ENCODE results near the gene NUAK2. TPM values are rescaled to one million over a fixed set of nuclear protein-coding genes. Genes with fewer than 3 reads are reported as not detected.

Gene NUAK2
- total and polyA plus RNA-seq, 2 of the 4 experiments (the other 2 are of a cell fraction) = 7.2 to 17.6 TPM

DNA sequence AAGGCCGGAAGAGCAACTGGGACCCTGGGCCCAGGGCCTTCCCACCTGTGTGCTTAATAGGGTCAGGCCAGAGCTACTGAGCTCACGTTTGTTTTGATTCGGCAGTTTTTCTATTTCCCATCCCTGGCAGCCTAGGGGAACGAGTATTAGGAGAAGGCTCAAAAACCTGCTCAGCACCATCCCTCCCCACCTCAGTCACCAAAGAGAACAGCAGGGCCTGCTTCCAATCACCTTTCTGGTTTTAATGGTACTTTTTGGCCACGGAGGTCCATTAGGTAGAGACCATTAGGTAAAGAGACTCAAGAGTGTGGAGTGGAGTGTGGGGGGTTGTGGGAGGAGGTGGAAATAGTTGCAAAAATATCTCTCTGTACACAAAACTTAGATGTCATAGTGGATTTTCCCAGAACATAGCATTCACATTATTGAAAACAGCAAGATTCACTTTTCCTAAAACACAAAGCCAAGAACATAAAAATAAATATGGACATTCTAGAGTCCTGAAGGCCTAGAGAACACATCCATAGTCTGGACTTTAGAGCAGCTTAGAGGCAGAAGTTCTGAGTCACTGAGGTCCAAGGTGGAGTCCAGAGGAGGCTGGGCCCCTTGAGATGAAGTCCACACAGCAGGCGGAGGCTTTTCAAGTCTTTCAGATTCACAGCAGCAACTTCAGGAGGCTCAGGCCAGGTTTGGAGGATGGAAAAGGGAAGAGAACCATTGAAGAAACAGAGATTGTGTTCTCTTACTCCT lies 19.5 kb downstream of the NUAK2 start:
- WGBS, 2 experiments (ENCODE audit: extremely low coverage in 2 of 2, insufficient read length in 1 of 2) = no CpG with 5 or more reads among the region's 6 CpGs
- peak overlapping the region; percentile 100 for H2BK120ac ChIP-seq (ENCODE audit: low read depth, low read length)
- no TSS peak for BruUV-seq (replicated peaks)

More for the DNA sequence above, 19.5 kb downstream of the NUAK2 start:
- Histone ChIP-seq H2BK5ac (ENCODE audit: low read depth, low read length, poor library complexity, severe bottlenecking) (peak overlapping the region; percentile 100), H3K27ac (ENCODE audit: insufficient read depth, low read length) (peak overlapping the region; percentile 99), H3K9ac (ENCODE audit: low read depth, low read length) (peak overlapping the region; percentile 77), H3K56ac (ENCODE audit: extremely low read depth, insufficient read depth, low read length) (peak overlapping the region; percentile 96), H2AK5ac (ENCODE audit: low read depth, low read length) (peak overlapping the region; percentile 95), H3K27me3 (ENCODE audit: control insufficient read depth, insufficient read depth, low read length) (no peaks in the 10 kb centered on the region), H3K4me3 (ENCODE audit: insufficient read depth, low read depth, low read length) (no peak overlapping the region), H4K8ac (ENCODE audit: low read depth in 2 of 2, low read length in 2 of 2) (peak overlapping the region; percentile 88 to 97), H4K5ac (ENCODE audit: low read depth, low read length) (peak overlapping the region; percentile 91), H3K14ac (replicated peaks; ENCODE audit: low read depth, low read length) (peak overlapping the region; percentile 84), H3K9me1 (ENCODE audit: insufficient read depth, low read length) (peaks cover 23% of the 10 kb centered on the region), H4K20me1 (ENCODE audit: insufficient read depth, low read length) (no peaks in the 10 kb centered on the region), H3K4ac (ENCODE audit: low read depth, low read length) (peak overlapping the region; percentile 100), H3K4me2 (ENCODE audit: low read depth, low read length) (peak overlapping the region; percentile 16), H3K9me3 (ENCODE audit: control insufficient read depth, insufficient read depth, low read length) (no peaks in the 10 kb centered on the region), H2AFZ (replicated peaks; ENCODE audit: low read length, poor library complexity) (peak overlapping the region; percentile 34), H4K91ac (ENCODE audit: insufficient read depth, low read depth, low read length) (peak overlapping the region; percentile 100), H3K4me1 (ENCODE audit: control insufficient read depth, insufficient read depth, low read length) (peaks cover 32% of the 10 kb centered on the region), H3K18ac (ENCODE audit: low read depth, low read length) (peak overlapping the region; percentile 94), H2AK9ac (replicated peaks; ENCODE audit: low read depth, low read length, poor library complexity) (peak overlapping the region; percentile 97), H3K36me3 (ENCODE audit: control insufficient read depth, insufficient read depth, low read length) (peaks cover 47% of the 10 kb centered on the region), H2BK15ac (ENCODE audit: low read depth, low read length) (peak overlapping the region; percentile 89; the same call in 2 of the 3 replicates), H2BK20ac (ENCODE audit: low read depth, low read length) (peak overlapping the region; percentile 97), H3K23ac (ENCODE audit: low read depth, low read length) (peak overlapping the region; percentile 98), H3K79me1 (ENCODE audit: low read depth in 1 of 2, low read length in 2 of 2) (peaks cover 25 to 77% of the 10 kb centered on the region in 2 experiments)
- intact Hi-C loops (cut with micrococcal nuclease) = loop anchor here (2.0 kb wide), 1 partner anchor 19 kb away; the partner anchor contains the start of gene NUAK2
- DNase-seq (peak; percentile 74), ATAC-seq (ENCODE audit: low read depth) (no peak; the same call in 1 of the 2 replicates)
- in situ Hi-C loops (cut with MboI; ENCODE audit: low sequenced_read_pairs) = no loop called here
- dilution Hi-C loops (cut with HindIII; ENCODE audit: low sequenced_read_pairs, unreplicated experiment) = no loop called here
- TF ChIP-seq BHLHE40 (IDR thresholded peaks at IDR 0.05; ENCODE audit: low read depth, low read length) (no peak), CHD1 (IDR thresholded peaks at IDR 0.05; ENCODE audit: low read depth, low read length) (no peak), RCOR1 (IDR thresholded peaks at IDR 0.05; ENCODE audit: insufficient replicate concordance, low read length) (no peak), NFE2L2 (IDR thresholded peaks at IDR 0.05; ENCODE audit: low read depth, low read length) (no peak), SMC3 (IDR thresholded peaks at IDR 0.05; ENCODE audit: low read depth, low read length) (no peak), MAZ (IDR thresholded peaks at IDR 0.05; ENCODE audit: borderline replicate concordance, low read depth, low read length) (no peak), MAFK (IDR thresholded peaks at IDR 0.05; ENCODE audit: low read depth, low read length) (no peak), POLR2A (IDR thresholded peaks at IDR 0.05; ENCODE audit: low read depth, low read length) (no peak)
- TF ChIP-seq, protein P1, sequence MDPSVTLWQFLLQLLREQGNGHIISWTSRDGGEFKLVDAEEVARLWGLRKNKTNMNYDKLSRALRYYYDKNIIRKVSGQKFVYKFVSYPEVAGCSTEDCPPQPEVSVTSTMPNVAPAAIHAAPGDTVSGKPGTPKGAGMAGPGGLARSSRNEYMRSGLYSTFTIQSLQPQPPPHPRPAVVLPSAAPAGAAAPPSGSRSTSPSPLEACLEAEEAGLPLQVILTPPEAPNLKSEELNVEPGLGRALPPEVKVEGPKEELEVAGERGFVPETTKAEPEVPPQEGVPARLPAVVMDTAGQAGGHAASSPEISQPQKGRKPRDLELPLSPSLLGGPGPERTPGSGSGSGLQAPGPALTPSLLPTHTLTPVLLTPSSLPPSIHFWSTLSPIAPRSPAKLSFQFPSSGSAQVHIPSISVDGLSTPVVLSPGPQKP (IDR thresholded peaks at IDR 0.05; ENCODE audit: borderline replicate concordance, low read depth, low read length) = no peak
- POLR2A ChIA-PET (ENCODE audit: unreplicated experiment) = no interaction called here
- CTCF ChIA-PET = interaction anchor here (2.3 kb wide), 1 partner anchor 23 kb away, joined by 5 read pairs; no protein-coding TSS in a partner anchor
